ENCODE measurements around the gene LRRC46.

LRRC46 gene

DNA sequence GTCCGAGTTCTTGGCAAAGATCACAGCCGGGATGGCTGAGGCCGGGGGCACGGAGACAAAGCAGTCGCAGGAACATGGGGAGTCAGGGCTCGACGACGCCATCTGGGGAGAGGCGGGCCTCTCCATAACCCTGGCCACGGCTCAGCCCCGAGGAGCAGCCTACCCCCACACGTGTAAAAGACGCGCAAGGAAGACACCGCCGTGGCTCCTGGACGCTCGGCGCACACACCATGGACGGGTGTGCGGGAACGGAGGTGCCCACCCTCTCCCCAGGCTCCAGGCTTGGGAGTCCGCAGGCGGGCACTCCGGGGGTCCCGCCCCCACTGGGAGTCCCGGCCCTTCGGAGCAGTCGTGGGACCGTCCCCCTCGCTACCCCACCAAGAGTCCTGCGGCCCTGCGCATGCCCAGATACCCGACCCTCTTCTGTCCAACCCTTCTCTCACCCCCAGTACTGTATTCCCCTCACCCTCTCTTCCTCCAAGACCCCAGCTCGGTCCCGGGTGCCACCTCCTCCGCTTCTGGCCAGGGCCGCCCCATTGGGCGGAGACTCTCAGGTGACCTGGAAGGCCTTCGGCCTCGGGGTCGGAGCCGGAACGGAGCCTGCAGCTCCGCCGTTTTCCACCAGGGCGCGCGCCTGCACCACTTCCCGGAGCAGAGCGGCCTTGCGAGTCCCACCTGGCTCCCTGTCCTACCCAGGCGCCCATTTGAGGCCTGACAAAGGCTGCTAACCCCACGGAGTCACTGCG is 9.4 kb downstream of the LRRC46 start, which contains the start of gene SCRN2:
TSS of gene SCRN2 (minus strand) at position 532 of the 746 bp plus-strand sequence. CDS start at position 102, 430 bp downstream.
- Histone ChIP-seq H3K9me2 (replicated peaks; ENCODE audit: insufficient read depth, low read length) (no peaks in the 10 kb centered on the region), H3K79me2 (ENCODE audit: low read length) (0 out of 2 replicates have a peak, but pooled peaks cover 5% of the 10 kb centered on the region), H3K9ac (ENCODE audit: low read length) (peak within 1 kb of the TSS; percentile 55), H3K4me3 (ENCODE audit: low read length) (peak within 1 kb of the TSS; percentile 90), H3K27me3 (replicated peaks; ENCODE audit: insufficient read depth, low read length) (peaks cover 14% of the 10 kb centered on the region), H3K9me3 (replicated peaks; ENCODE audit: insufficient read depth, low read length) (no peaks in the 10 kb centered on the region), H3K36me3 (replicated peaks; ENCODE audit: insufficient read depth, low read length) (no peaks in the 10 kb centered on the region), H2AFZ (ENCODE audit: low read length) (peak within 1 kb of the TSS; percentile 58), H3K4me1 (ENCODE audit: low read length) (peaks cover 16% of the 10 kb centered on the region), H3K27ac (ENCODE audit: low read length) (peak within 1 kb of the TSS; percentile 13; the same call in 1 of the 2 replicates), H4K20me1 (ENCODE audit: insufficient read depth, low read length) (no peaks in the 10 kb centered on the region), H3F3A (ENCODE audit: insufficient read depth, low read length) (peaks cover 6% of the 10 kb centered on the region; the same call in 1 of the 2 replicates), H3K4me2 (ENCODE audit: low read depth, low read length) (peak within 1 kb of the TSS; percentile 91)
- TF ChIP-seq EZH2 (optimal IDR thresholded peaks at IDR 0.05; ENCODE audit: low read depth, low read length) (no peak), EZH2phosphoT487 (IDR thresholded peaks at IDR 0.05; ENCODE audit: low read length) (no peak)
- TF ChIP-seq, protein P1, sequence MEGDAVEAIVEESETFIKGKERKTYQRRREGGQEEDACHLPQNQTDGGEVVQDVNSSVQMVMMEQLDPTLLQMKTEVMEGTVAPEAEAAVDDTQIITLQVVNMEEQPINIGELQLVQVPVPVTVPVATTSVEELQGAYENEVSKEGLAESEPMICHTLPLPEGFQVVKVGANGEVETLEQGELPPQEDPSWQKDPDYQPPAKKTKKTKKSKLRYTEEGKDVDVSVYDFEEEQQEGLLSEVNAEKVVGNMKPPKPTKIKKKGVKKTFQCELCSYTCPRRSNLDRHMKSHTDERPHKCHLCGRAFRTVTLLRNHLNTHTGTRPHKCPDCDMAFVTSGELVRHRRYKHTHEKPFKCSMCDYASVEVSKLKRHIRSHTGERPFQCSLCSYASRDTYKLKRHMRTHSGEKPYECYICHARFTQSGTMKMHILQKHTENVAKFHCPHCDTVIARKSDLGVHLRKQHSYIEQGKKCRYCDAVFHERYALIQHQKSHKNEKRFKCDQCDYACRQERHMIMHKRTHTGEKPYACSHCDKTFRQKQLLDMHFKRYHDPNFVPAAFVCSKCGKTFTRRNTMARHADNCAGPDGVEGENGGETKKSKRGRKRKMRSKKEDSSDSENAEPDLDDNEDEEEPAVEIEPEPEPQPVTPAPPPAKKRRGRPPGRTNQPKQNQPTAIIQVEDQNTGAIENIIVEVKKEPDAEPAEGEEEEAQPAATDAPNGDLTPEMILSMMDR (IDR thresholded peaks at IDR 0.05; ENCODE audit: low read length): peak; percentile 92
- peak; percentile 91 for DNase-seq

DNA sequence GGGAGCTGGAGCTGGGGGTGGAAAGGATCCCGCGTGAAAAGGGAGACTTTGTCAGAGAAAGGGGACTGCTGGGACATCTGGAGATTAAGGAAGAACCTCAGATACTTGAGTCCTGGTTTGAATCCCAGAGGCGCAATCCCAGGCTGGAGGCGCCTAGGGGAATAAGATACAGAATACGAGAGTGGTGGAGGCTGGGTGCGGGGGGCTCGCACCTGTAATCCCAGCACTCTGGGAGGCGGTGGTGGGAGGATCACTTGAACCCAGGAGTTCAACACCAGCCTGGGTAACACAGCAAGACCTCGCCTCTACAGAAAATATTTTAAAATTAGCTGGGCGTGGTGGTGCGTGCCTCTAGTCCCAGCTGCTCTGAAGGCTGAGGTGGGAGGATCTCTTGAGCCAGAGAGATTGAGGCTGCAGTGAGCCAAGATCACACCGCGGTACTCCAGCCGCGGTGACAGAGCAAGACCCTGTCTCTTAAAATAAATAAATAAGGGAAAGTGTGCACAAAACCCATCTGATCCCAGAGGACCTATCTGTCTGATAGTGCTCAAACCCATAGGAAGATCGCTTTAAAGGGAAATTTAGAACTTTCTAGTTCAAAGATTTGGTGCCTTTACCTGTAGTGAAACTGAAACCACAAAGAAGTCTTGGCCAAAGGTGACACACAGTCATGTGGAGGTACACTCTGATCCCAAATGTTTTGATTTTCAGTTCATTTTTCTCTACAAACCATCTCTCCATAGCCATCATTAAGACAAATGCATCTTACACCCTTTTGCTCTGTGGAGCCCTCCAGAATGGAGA is 10.2 kb downstream of the LRRC46 start:
- Histone ChIP-seq H2AFZ (ENCODE audit: low read length) (peak overlapping the region; percentile 58), H3K9me3 (replicated peaks; ENCODE audit: insufficient read depth, low read length) (no peaks in the 10 kb centered on the region), H3K79me2 (ENCODE audit: low read length) (0 out of 2 replicates have a peak, but pooled peaks cover 5% of the 10 kb centered on the region), H3K4me2 (ENCODE audit: low read depth, low read length) (peak overlapping the region; percentile 91), H3K4me3 (ENCODE audit: low read length) (peak overlapping the region; percentile 90), H3K9ac (ENCODE audit: low read length) (no peak overlapping the region; the same call in 1 of the 2 replicates), H3K27ac (ENCODE audit: low read length) (peak overlapping the region; percentile 13; the same call in 1 of the 2 replicates), H3K27me3 (replicated peaks; ENCODE audit: insufficient read depth, low read length) (peaks cover 22% of the 10 kb centered on the region), H3K4me1 (ENCODE audit: low read length) (peaks cover 16% of the 10 kb centered on the region), H3F3A (ENCODE audit: insufficient read depth, low read length) (peaks cover 6% of the 10 kb centered on the region; the same call in 1 of the 2 replicates), H4K20me1 (ENCODE audit: insufficient read depth, low read length) (no peaks in the 10 kb centered on the region), H3K36me3 (replicated peaks; ENCODE audit: insufficient read depth, low read length) (no peaks in the 10 kb centered on the region), H3K9me2 (replicated peaks; ENCODE audit: insufficient read depth, low read length) (no peaks in the 10 kb centered on the region)
- TF ChIP-seq EZH2phosphoT487 (IDR thresholded peaks at IDR 0.05; ENCODE audit: low read length) (no peak), EZH2 (optimal IDR thresholded peaks at IDR 0.05; ENCODE audit: low read depth, low read length) (no peak)
- TF ChIP-seq, protein P1 (IDR thresholded peaks at IDR 0.05; ENCODE audit: low read length): no peak
- DNase-seq: peak; percentile 53

DNA sequence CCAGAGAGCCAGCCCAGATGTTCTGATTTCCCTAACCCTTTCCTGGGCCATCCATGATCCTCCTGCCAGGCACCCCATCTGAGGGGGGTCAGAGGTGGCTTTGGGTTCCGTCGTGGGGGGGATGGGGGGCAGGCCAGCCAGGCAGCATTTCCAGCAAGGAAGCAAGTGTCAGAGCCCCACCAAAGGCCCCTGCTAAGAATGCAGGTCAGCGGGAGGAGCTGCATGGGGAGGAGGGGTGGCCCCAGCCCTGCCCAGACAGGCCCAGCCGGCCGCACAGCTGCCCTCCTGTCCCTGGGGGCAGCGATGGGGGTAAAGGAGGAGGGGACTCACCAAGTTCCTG is 11.9 kb downstream of the LRRC46 start:
- H4K20me1 ChIP-seq (ENCODE audit: insufficient read depth, low read length): no peaks in the 10 kb centered on the region

More for the DNA sequence above, 11.9 kb downstream of the LRRC46 start:
- H3K36me3 ChIP-seq (replicated peaks; ENCODE audit: insufficient read depth, low read length): no peaks in the 10 kb centered on the region
- H3F3A ChIP-seq (ENCODE audit: insufficient read depth, low read length): peaks cover 6% of the 10 kb centered on the region; the same call in 1 of the 2 replicates
- H3K4me2 ChIP-seq (ENCODE audit: low read depth, low read length): no peak overlapping the region
- peaks cover 20% of the 10 kb centered on the region for H3K4me1 ChIP-seq (ENCODE audit: low read length)
- no peak overlapping the region for H3K27ac ChIP-seq (ENCODE audit: low read length)
- H3K9me3 ChIP-seq (replicated peaks; ENCODE audit: insufficient read depth, low read length): no peaks in the 10 kb centered on the region
- no peak overlapping the region for H3K4me3 ChIP-seq (ENCODE audit: low read length)
- no peaks in the 10 kb centered on the region for H3K9me2 ChIP-seq (replicated peaks; ENCODE audit: insufficient read depth, low read length)
- no peak for TF ChIP-seq EZH2 (optimal IDR thresholded peaks at IDR 0.05; ENCODE audit: low read depth, low read length)
- TF ChIP-seq EZH2phosphoT487 (IDR thresholded peaks at IDR 0.05; ENCODE audit: low read length): no peak
- TF ChIP-seq, protein P1 (IDR thresholded peaks at IDR 0.05; ENCODE audit: low read length): no peak
- 0 out of 2 replicates have a peak, but pooled peaks cover 5% of the 10 kb centered on the region for H3K79me2 ChIP-seq (ENCODE audit: low read length)
- peaks cover 39% of the 10 kb centered on the region for H3K27me3 ChIP-seq (replicated peaks; ENCODE audit: insufficient read depth, low read length)
- DNase-seq: no peak
- H2AFZ ChIP-seq (ENCODE audit: low read length): no peak overlapping the region
- no peak overlapping the region for H3K9ac ChIP-seq (ENCODE audit: low read length)

Data from MM.1S (cell line).